ENCODE results near the gene WDR41.

The WDR41 gene, protein sequence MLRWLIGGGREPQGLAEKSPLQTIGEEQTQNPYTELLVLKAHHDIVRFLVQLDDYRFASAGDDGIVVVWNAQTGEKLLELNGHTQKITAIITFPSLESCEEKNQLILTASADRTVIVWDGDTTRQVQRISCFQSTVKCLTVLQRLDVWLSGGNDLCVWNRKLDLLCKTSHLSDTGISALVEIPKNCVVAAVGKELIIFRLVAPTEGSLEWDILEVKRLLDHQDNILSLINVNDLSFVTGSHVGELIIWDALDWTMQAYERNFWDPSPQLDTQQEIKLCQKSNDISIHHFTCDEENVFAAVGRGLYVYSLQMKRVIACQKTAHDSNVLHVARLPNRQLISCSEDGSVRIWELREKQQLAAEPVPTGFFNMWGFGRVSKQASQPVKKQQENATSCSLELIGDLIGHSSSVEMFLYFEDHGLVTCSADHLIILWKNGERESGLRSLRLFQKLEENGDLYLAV

DNA sequence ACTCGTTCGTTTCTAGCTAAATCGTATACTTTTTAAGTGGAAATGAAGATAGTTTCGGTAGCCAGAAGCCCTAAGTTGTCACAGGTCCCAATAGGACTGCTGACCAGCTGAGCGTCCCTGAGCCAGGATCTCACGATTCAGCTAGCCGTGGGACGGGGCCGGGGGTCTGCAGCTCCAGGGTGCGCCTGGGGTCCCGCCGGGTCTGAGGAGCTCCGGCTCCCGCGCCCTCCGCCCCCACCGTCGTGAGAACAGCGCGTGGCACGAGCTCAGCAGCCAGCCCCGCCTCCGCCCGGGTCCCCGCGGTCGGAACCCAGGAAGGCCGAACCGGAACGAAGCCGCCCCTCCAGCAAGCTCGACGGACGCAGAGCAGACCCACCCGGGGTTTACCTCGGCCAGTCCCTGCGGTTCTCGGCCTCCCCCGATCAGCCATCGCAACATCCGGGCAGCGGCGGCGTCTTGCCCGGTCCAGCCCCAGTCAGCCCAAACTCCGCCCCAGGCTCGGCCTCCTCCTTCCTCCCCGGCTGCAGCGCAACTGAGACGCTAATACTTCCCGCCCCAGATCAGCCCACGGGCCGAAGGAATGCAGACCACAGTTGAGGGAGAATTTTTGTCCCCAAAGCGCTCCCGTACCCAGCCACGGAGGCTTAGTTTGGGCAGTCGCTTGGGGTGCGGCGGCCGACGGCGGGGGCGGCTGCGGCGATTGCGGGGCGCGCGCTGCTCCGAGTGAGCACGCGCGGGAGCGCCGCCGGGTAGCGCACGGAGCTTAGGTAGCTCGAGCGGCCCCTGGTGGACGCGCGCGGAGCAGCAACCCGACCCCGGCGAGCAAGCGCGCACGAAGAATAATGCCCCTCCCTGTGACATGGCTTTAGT lies at the start of gene WDR41:
TSS of gene WDR41 (minus strand) at position 534 of the 870 bp plus-strand sequence. CDS start at position 438, 96 bp downstream.
- Histone ChIP-seq H3K79me2 (ENCODE audit: insufficient read depth, low read length) (peaks cover 34% of the 10 kb centered on the region), H3F3A (ENCODE audit: low read depth) (no peaks in the 10 kb centered on the region), H3K4me2 (ENCODE audit: low read depth, low read length, poor library complexity, severe bottlenecking) (peak within 1 kb of the TSS; percentile 74), H3K9me2 (replicated peaks; ENCODE audit: low read depth, low read length) (no peaks in the 10 kb centered on the region), H4K20me1 (ENCODE audit: insufficient read depth, low read length, poor library complexity, severe bottlenecking) (peaks cover 4% of the 10 kb centered on the region), H2AFZ (ENCODE audit: low read length) (peak within 1 kb of the TSS; percentile 80), H3K9me3 (ENCODE audit: insufficient read depth, low read depth, low read length) (no peaks in the 10 kb centered on the region), H3K4me1 (ENCODE audit: insufficient read depth, low read length, poor library complexity, severe bottlenecking) (no peaks in the 10 kb centered on the region), H3K27me3 (ENCODE audit: insufficient read depth, low read length, poor library complexity, severe bottlenecking) (no peaks in the 10 kb centered on the region), H3K36me3 (ENCODE audit: insufficient read depth, low read length) (no peaks in the 10 kb centered on the region), H3K9ac (ENCODE audit: low read depth, low read length, poor library complexity, severe bottlenecking) (peak within 1 kb of the TSS; percentile 82), H3K4me3 (ENCODE audit: low read length, poor library complexity, severe bottlenecking) (peak within 1 kb of the TSS; percentile 81)
- TF ChIP-seq, protein P1, sequence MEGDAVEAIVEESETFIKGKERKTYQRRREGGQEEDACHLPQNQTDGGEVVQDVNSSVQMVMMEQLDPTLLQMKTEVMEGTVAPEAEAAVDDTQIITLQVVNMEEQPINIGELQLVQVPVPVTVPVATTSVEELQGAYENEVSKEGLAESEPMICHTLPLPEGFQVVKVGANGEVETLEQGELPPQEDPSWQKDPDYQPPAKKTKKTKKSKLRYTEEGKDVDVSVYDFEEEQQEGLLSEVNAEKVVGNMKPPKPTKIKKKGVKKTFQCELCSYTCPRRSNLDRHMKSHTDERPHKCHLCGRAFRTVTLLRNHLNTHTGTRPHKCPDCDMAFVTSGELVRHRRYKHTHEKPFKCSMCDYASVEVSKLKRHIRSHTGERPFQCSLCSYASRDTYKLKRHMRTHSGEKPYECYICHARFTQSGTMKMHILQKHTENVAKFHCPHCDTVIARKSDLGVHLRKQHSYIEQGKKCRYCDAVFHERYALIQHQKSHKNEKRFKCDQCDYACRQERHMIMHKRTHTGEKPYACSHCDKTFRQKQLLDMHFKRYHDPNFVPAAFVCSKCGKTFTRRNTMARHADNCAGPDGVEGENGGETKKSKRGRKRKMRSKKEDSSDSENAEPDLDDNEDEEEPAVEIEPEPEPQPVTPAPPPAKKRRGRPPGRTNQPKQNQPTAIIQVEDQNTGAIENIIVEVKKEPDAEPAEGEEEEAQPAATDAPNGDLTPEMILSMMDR (conservative IDR thresholded peaks at IDR 0.05; ENCODE audit: low read length), result peak; percentile 58
- no peak for TF ChIP-seq EZH2phosphoT487 (IDR thresholded peaks at IDR 0.05; ENCODE audit: borderline replicate concordance)

DNA sequence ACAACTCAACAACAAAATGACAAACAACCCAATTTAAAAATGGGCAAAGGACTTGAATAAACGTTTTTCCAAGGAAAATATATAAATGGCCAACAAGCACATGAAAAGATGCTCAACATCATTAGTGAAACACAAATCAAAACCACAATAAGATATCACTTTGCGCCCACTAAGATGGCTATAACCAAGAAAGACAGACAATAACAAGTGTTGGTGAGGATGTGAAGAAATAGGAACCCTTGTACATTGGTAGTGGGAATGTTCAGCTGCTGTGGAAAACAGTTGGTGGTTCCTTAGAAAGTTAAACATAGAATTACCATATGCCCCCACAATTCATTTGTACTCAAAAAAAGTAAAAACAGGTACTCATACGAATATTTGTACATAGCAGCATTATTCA lies 39.2 kb upstream of the WDR41 start:
- Histone ChIP-seq H3K27me3 (ENCODE audit: insufficient read depth, low read length, poor library complexity, severe bottlenecking) (no peaks in the 10 kb centered on the region), H3K79me2 (ENCODE audit: insufficient read depth, low read length) (no peaks in the 10 kb centered on the region), H3K9me2 (replicated peaks; ENCODE audit: low read depth, low read length) (0 out of 2 replicates have a peak, but pooled peaks cover 3% of the 10 kb centered on the region), H3K4me2 (ENCODE audit: low read depth, low read length, poor library complexity, severe bottlenecking) (no peak overlapping the region), H3K4me1 (ENCODE audit: insufficient read depth, low read length, poor library complexity, severe bottlenecking) (no peaks in the 10 kb centered on the region), H3K9me3 (ENCODE audit: insufficient read depth, low read depth, low read length) (no peaks in the 10 kb centered on the region), H3K9ac (ENCODE audit: low read depth, low read length, poor library complexity, severe bottlenecking) (no peak overlapping the region), H4K20me1 (ENCODE audit: insufficient read depth, low read length, poor library complexity, severe bottlenecking) (no peaks in the 10 kb centered on the region), H3K4me3 (ENCODE audit: low read length, poor library complexity, severe bottlenecking) (no peak overlapping the region), H2AFZ (ENCODE audit: low read length) (no peak overlapping the region), H3F3A (ENCODE audit: low read depth) (no peaks in the 10 kb centered on the region), H3K36me3 (ENCODE audit: insufficient read depth, low read length) (no peaks in the 10 kb centered on the region)
- TF ChIP-seq, protein P1 (conservative IDR thresholded peaks at IDR 0.05; ENCODE audit: low read length), result no peak
- no peak for TF ChIP-seq EZH2phosphoT487 (IDR thresholded peaks at IDR 0.05; ENCODE audit: borderline replicate concordance)

DNA sequence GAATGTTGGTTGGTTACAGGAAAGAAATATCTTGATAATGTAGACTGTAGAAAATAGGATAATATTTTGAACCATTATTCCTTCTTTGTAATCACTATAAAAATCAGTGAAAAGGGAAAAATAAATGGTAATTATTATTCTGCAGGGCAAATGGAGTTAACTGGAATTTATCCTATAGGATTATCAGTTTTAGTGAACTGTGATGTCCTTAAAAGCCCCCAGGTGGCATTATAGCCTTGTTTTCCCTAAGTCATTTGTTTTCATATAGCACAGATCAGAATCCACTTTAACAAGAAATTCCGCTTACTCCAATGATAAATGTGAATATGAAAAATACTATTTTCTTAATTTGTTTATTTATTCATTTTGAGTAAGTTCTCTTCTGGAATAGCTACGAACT lies 26.2 kb upstream of the WDR41 start:
- no peaks in the 10 kb centered on the region for H3K9me2 ChIP-seq (replicated peaks; ENCODE audit: low read depth, low read length)
- no peaks in the 10 kb centered on the region for H3K36me3 ChIP-seq (ENCODE audit: insufficient read depth, low read length)
- H3F3A ChIP-seq (ENCODE audit: low read depth), result no peaks in the 10 kb centered on the region
- H3K4me3 ChIP-seq (ENCODE audit: low read length, poor library complexity, severe bottlenecking), result no peak overlapping the region
- H3K9ac ChIP-seq (ENCODE audit: low read depth, low read length, poor library complexity, severe bottlenecking), result no peak overlapping the region
- H3K27me3 ChIP-seq (ENCODE audit: insufficient read depth, low read length, poor library complexity, severe bottlenecking), result no peaks in the 10 kb centered on the region
- H4K20me1 ChIP-seq (ENCODE audit: insufficient read depth, low read length, poor library complexity, severe bottlenecking), result no peaks in the 10 kb centered on the region
- no peaks in the 10 kb centered on the region for H3K9me3 ChIP-seq (ENCODE audit: insufficient read depth, low read depth, low read length)
- no peaks in the 10 kb centered on the region for H3K4me1 ChIP-seq (ENCODE audit: insufficient read depth, low read length, poor library complexity, severe bottlenecking)
- TF ChIP-seq, protein P1 (conservative IDR thresholded peaks at IDR 0.05; ENCODE audit: low read length), result peak; percentile 61
- no peak for TF ChIP-seq EZH2phosphoT487 (IDR thresholded peaks at IDR 0.05; ENCODE audit: borderline replicate concordance)
- H3K4me2 ChIP-seq (ENCODE audit: low read depth, low read length, poor library complexity, severe bottlenecking), result no peak overlapping the region
- no peaks in the 10 kb centered on the region for H3K79me2 ChIP-seq (ENCODE audit: insufficient read depth, low read length)
- no peak overlapping the region for H2AFZ ChIP-seq (ENCODE audit: low read length)
